ENCODE measurements around the gene CBR3.

DNA sequence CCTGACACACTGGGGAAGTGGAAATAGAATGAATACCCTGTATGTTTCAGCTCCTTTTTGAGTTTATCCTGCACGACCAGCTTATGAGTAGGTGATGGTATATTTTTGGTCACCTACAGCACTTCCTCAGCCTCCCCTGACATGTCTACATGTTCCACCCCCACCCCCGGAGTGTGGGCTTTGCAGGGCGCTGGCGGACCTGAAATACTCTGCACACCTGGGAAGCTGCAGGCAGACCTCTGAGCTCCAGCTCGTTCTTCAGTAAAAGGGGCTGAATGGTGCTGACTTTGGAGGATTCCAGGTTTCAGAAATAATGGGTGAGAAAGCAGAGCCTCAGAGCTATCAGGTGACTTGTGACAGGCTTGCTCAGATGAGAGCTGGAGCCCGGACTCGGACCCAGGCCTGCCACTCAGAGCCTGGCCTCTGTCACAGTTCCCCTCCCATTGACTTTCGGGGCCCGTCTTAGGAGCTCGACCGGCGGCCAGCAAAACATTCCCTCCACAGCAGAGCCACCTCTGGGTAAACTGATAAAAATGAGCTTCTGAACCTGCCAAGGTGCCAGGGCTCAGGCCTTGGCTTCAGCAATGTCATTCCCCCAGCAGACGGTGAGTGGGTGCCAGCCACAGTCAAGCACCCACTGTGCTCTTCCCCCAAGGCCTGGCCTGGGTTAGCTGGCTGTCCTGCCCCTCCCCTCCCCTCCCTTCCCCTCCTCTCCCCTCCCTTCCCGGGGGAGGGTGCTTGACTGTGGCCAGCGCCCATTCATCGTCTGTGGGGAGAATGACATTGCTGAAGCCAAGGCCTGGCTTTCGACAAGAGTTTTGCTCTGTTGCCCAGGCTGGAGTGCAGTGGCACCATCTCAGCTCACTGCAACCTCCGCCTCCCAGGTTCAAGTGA is 51.9 kb downstream of the CBR3 start:
- TF ChIP-seq, protein P1, sequence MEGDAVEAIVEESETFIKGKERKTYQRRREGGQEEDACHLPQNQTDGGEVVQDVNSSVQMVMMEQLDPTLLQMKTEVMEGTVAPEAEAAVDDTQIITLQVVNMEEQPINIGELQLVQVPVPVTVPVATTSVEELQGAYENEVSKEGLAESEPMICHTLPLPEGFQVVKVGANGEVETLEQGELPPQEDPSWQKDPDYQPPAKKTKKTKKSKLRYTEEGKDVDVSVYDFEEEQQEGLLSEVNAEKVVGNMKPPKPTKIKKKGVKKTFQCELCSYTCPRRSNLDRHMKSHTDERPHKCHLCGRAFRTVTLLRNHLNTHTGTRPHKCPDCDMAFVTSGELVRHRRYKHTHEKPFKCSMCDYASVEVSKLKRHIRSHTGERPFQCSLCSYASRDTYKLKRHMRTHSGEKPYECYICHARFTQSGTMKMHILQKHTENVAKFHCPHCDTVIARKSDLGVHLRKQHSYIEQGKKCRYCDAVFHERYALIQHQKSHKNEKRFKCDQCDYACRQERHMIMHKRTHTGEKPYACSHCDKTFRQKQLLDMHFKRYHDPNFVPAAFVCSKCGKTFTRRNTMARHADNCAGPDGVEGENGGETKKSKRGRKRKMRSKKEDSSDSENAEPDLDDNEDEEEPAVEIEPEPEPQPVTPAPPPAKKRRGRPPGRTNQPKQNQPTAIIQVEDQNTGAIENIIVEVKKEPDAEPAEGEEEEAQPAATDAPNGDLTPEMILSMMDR (IDR thresholded peaks at IDR 0.05; ENCODE audit: insufficient read depth, low read depth, low read length): no peak
- TF ChIP-seq EZH2 (IDR thresholded peaks at IDR 0.05; ENCODE audit: insufficient read depth, low read length): no peak
